ENCODE results near the gene RAD51B. TPM values are rescaled to one million over a fixed set of nuclear protein-coding genes. Genes with fewer than 3 reads are reported as not detected.

RAD51B gene
- total and polyA plus RNA-seq, 9 donors: 21.6 to 70.1 (median 35.1) TPM

GRCh38 chr14:68673464-68673863 lies 853.9 kb downstream of the RAD51B start:
- intact Hi-C loops (cut with DNase I): no loop called here
- TF ChIP-seq EP300 (IDR thresholded peaks at IDR 0.05): no peak
- no peak for TF ChIP-seq CTCF (IDR thresholded peaks at IDR 0.05)
- no peak for TF ChIP-seq POLR2A (IDR thresholded peaks at IDR 0.05)
- no peaks in the 10 kb centered on the region for H3K9me3 ChIP-seq
- no peak overlapping the region for H3K27ac ChIP-seq
- no peaks in the 10 kb centered on the region for H3K36me3 ChIP-seq
- 72 to 75% (median 74%) methylated on average over 5 of the region's 5 CpGs for WGBS, 3 donors
- DNase-seq: no peak
- H3K27me3 ChIP-seq: no peaks in the 10 kb centered on the region
- H3K4me3 ChIP-seq: no peak overlapping the region
- H3K4me1 ChIP-seq (ENCODE audit: insufficient read depth): peaks cover 6% of the 10 kb centered on the region

GRCh38 chr14:68674538-68675232 lies 855.1 kb downstream of the RAD51B start:
- no peak overlapping the region for H3K27ac ChIP-seq
- no peak for TF ChIP-seq POLR2A (IDR thresholded peaks at IDR 0.05)
- TF ChIP-seq EP300 (IDR thresholded peaks at IDR 0.05): no peak
- TF ChIP-seq CTCF (IDR thresholded peaks at IDR 0.05): no peak
- H3K9me3 ChIP-seq: no peaks in the 10 kb centered on the region
- intact Hi-C loops (cut with DNase I): no loop called here
- H3K27me3 ChIP-seq: no peaks in the 10 kb centered on the region
- H3K4me1 ChIP-seq (ENCODE audit: insufficient read depth): peaks cover 6% of the 10 kb centered on the region
- no peak for DNase-seq
- no peak overlapping the region for H3K4me3 ChIP-seq
- H3K36me3 ChIP-seq: no peaks in the 10 kb centered on the region
- WGBS, 3 donors: 93 to 96% (median 94%) methylated on average over 5 of the region's 5 CpGs

GRCh38 chr14:68675233-68675577 lies 855.6 kb downstream of the RAD51B start:
- peak in 1 of 5 donors; percentile 6 for DNase-seq
- no peak overlapping the region for H3K4me3 ChIP-seq
- no peak for TF ChIP-seq EP300 (IDR thresholded peaks at IDR 0.05)
- no peak for TF ChIP-seq POLR2A (IDR thresholded peaks at IDR 0.05)
- TF ChIP-seq CTCF (IDR thresholded peaks at IDR 0.05): no peak
- H3K9me3 ChIP-seq: no peaks in the 10 kb centered on the region
- H3K36me3 ChIP-seq: no peaks in the 10 kb centered on the region
- WGBS, 3 donors: 78 to 90% (median 84%) methylated on average over 1 of the region's 1 CpG
- no peak overlapping the region for H3K27ac ChIP-seq
- intact Hi-C loops (cut with DNase I): no loop called here
- H3K4me1 ChIP-seq (ENCODE audit: insufficient read depth): peaks cover 6% of the 10 kb centered on the region
- no peaks in the 10 kb centered on the region for H3K27me3 ChIP-seq

GRCh38 chr14:68676511-68676943 lies 856.9 kb downstream of the RAD51B start:
- Histone ChIP-seq H3K4me1 (ENCODE audit: insufficient read depth) (peaks cover 13% of the 10 kb centered on the region), H3K36me3 (no peaks in the 10 kb centered on the region), H3K9me3 (no peaks in the 10 kb centered on the region), H3K27me3 (no peaks in the 10 kb centered on the region), H3K27ac (no peak overlapping the region), H3K4me3 (no peak overlapping the region)
- DNase-seq: peak in 1 of 5 donors; percentile 22
- intact Hi-C loops (cut with DNase I): no loop called here
- TF ChIP-seq POLR2A (IDR thresholded peaks at IDR 0.05) (no peak), EP300 (IDR thresholded peaks at IDR 0.05) (no peak), CTCF (IDR thresholded peaks at IDR 0.05) (no peak)
- 88 to 90% (median 90%) methylated on average over 11 of the region's 11 CpGs for WGBS, 3 donors

Measured in ovary (tissue), 9 donors.